Vagina (tissue), 2 donors: Measurements from ENCODE around the gene ETNK2. TPM values are rescaled to one million over a fixed set of nuclear protein-coding genes. Genes with fewer than 3 reads are reported as not detected.

Source experiments
- DNase-seq, 2 donors: peaks; one replicate each; pipeline ENCODE4 v3.0.0-alpha.2; 2017; ENCODE audit errors: extremely low spot score in 2 of 2
- H3K27ac ChIP-seq: fragments of 200-600 bp; sonication (generic); one replicate; pipeline ENCODE4 v1.5.1; 2019
- H3K27me3 ChIP-seq: fragments of 200-600 bp; sonication (generic); one replicate; pipeline ENCODE4 v1.5.1; 2019
- H3K36me3 ChIP-seq, 2 donors: fragments of 200-600 bp; sonication (generic); one replicate each; pipeline ENCODE4 v1.5.1; 2017 to 2019
- H3K4me1 ChIP-seq: fragments of 200-600 bp; sonication (generic); one replicate; pipeline ENCODE4 v1.5.1; 2019
- H3K4me3 ChIP-seq, 2 donors: fragments of 200-600 bp; sonication (generic); 1 replicate in 1 of 2; 2 replicates in 1 of 2; pipeline ENCODE4 v1.5.1; 2016 to 2019
- H3K9me3 ChIP-seq: fragments of 200-600 bp; sonication (generic); one replicate; pipeline ENCODE4 v1.5.1; 2019
- POLR2A ChIP-seq, 2 donors: fragments of 450-650 bp; IDR thresholded peaks; one replicate each; pipeline ENCODE4 v1.6.1; 2017; ENCODE audit warnings: antibody characterized with exemption in 2 of 2, mild to moderate bottlenecking in 2 of 2, moderate library complexity in 2 of 2
- POLR2AphosphoS5 ChIP-seq, 2 donors: sonication (generic); formaldehyde crosslinking; IDR thresholded peaks; one replicate each; pipeline ENCODE4 v1.9.0; 2017; ENCODE audit warnings: antibody characterized with exemption in 2 of 2, mild to moderate bottlenecking in 2 of 2, low read depth in 1 of 2; ENCODE audit not compliant: insufficient read depth in 1 of 2
- intact Hi-C: fragments of 100-400 bp; cut with DNase I; formaldehyde crosslinking; loops from one replicate; pipeline ENCODE4 v1.15.1; 2023
- total RNA-seq: library from RNA; depleted of rRNA; stranded (reverse); fragments of >200 nt; gene quantifications from one replicate; pipeline ENCODE4 v1.2.3, GENCODE V29; 2016
- TF ChIP-seq, protein P1 (sequence below), 3 experiments: fragments of 450-650 bp in 2 of 3; fragments of 200-600 bp in 1 of 3; sonication (generic) in 1 of 3; IDR thresholded peaks; one replicate each; pipeline ENCODE4 v1.5.1; 2017 to 2019; ENCODE audit warnings: antibody characterized with exemption in 3 of 3, mild to moderate bottlenecking in 2 of 3, moderate library complexity in 2 of 3

The ETNK2 gene
- total RNA-seq, 1 donor from 2014 or later = 30.9 TPM

DNA sequence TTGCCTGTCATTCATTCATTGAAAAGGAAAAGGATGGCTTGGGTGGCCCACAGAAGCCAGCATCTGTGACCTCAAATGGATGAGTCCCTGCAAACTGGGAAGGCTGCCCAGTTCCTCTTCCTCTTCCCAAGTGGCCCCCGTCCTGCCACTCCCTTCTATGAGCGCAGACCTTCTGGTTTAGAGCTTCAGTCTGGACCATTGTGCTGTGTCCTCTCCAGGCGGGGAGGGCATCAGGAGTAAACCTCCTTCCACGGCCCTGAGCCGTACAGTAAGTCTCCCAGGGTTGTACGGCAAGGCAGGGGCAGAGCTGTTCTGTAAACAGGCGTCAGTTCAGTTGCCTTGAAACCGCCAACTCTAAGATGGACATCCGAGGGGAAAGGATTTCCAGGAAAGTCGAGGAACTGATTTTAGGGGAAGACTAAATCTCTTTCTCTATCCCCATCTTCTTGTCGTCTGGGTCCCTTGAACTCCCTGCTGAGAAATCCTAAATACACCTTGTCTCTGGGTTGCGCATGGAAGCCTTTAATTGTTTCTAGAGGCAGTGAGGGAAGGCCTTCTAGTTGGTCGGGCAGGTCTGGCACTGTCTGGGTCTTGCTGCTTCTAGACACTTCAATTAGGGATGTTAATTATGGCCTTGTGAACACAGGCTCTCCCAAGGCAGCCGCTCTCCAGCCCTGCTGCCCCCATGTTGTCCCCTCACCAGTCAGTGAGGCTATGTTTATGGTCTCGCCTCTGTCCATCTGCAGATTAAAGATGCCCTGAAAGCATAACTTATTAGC, 56.8 kb downstream of the ETNK2 start:
- H3K27ac ChIP-seq = no peak overlapping the region
- DNase-seq = no peak
- intact Hi-C loops = no loop called here

DNA sequence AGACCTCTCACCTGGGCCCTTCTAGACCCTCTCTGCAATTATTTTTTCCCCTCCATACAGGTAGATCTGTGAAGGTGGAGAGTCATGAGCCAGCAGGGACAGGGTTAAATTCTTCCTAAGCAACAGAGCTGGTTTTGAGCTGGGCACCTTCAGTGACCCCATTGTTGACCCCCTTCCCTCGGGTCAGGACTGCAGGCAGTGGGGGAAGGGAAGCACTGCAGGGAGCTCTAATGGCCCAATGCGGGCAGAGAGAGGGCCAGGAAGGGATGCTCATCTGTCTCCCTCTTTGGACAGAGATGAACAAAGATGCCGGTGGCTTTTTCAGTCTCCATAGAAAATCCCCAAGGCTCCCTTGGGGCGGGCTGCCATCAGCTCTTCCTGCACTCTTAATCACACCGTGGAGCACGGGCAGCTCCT, 57.5 kb downstream of the ETNK2 start:
- no peak overlapping the region for H3K4me3 ChIP-seq
- no peaks in the 10 kb centered on the region for H3K27me3 ChIP-seq
- TF ChIP-seq POLR2A (IDR thresholded peaks at IDR 0.05) (no peak), POLR2AphosphoS5 (IDR thresholded peaks at IDR 0.05; ENCODE audit: insufficient read depth in 1 of 2, low read depth in 1 of 2) (no peak)
- TF ChIP-seq, protein P1, sequence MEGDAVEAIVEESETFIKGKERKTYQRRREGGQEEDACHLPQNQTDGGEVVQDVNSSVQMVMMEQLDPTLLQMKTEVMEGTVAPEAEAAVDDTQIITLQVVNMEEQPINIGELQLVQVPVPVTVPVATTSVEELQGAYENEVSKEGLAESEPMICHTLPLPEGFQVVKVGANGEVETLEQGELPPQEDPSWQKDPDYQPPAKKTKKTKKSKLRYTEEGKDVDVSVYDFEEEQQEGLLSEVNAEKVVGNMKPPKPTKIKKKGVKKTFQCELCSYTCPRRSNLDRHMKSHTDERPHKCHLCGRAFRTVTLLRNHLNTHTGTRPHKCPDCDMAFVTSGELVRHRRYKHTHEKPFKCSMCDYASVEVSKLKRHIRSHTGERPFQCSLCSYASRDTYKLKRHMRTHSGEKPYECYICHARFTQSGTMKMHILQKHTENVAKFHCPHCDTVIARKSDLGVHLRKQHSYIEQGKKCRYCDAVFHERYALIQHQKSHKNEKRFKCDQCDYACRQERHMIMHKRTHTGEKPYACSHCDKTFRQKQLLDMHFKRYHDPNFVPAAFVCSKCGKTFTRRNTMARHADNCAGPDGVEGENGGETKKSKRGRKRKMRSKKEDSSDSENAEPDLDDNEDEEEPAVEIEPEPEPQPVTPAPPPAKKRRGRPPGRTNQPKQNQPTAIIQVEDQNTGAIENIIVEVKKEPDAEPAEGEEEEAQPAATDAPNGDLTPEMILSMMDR (IDR thresholded peaks at IDR 0.05) = no peak
- DNase-seq = no peak
- no peak overlapping the region for H3K27ac ChIP-seq
- H3K9me3 ChIP-seq = no peaks in the 10 kb centered on the region
- peaks cover 77% of the 10 kb centered on the region for H3K4me1 ChIP-seq
- intact Hi-C loops = no loop called here
- H3K36me3 ChIP-seq = no peaks in the 10 kb centered on the region

More for the DNA sequence above, 56.8 kb downstream of the ETNK2 start:
- no peaks in the 10 kb centered on the region for H3K27me3 ChIP-seq
- H3K36me3 ChIP-seq = no peaks in the 10 kb centered on the region
- peaks cover 77% of the 10 kb centered on the region for H3K4me1 ChIP-seq
- TF ChIP-seq POLR2A (IDR thresholded peaks at IDR 0.05) (no peak), POLR2AphosphoS5 (IDR thresholded peaks at IDR 0.05; ENCODE audit: insufficient read depth in 1 of 2, low read depth in 1 of 2) (no peak)
- TF ChIP-seq, protein P1 (IDR thresholded peaks at IDR 0.05) = no peak
- no peak overlapping the region for H3K4me3 ChIP-seq
- H3K9me3 ChIP-seq = no peaks in the 10 kb centered on the region

DNA sequence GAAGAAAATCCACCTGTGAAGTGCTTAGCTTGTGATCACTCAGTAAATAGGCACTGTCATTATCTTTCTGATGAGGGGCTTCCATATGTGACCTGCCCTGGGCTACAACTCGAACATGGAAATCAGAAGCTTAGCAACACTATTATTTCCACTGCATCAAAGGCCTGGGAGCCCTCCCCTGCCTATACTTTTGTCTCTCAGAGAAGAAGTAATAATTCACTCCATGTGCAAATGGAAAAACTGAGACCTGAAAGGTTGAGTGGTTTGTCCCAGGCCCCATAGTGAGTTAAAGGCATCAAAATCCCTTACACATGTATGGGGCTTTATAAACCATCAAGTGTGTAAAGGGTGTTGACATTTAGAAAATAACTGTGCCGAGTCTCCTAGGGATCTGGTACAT, 58.1 kb downstream of the ETNK2 start:
- intact Hi-C loops = no loop called here
- TF ChIP-seq POLR2AphosphoS5 (IDR thresholded peaks at IDR 0.05; ENCODE audit: insufficient read depth in 1 of 2, low read depth in 1 of 2) (no peak), POLR2A (IDR thresholded peaks at IDR 0.05) (no peak)
- TF ChIP-seq, protein P1 (IDR thresholded peaks at IDR 0.05) = no peak
- DNase-seq = no peak
- Histone ChIP-seq H3K27me3 (no peaks in the 10 kb centered on the region), H3K9me3 (no peaks in the 10 kb centered on the region), H3K27ac (peak overlapping the region; percentile 40), H3K4me3 (no peak overlapping the region), H3K4me1 (peaks cover 75% of the 10 kb centered on the region), H3K36me3 (no peaks in the 10 kb centered on the region)

DNA sequence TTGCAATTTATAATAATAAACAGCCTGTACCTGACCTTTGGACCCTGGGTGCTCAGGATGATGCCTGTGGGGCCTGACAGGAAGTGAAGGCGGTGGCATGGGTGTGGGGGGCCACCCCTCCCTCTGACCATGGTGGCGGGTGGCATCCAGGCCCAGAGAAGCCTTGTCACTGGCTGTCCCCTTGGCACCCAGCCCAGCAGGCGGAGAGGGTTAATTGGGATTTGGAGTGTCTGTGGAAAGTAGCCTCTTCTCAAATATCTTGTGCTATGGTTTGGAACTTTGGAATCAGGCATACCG, 58.5 kb downstream of the ETNK2 start:
- H3K4me1 ChIP-seq = peaks cover 76% of the 10 kb centered on the region
- no peaks in the 10 kb centered on the region for H3K36me3 ChIP-seq
- H3K27me3 ChIP-seq = no peaks in the 10 kb centered on the region
- intact Hi-C loops = no loop called here
- peak overlapping the region; percentile 40 for H3K27ac ChIP-seq
- no peak for DNase-seq
- no peaks in the 10 kb centered on the region for H3K9me3 ChIP-seq
- H3K4me3 ChIP-seq = no peak overlapping the region
- TF ChIP-seq POLR2AphosphoS5 (IDR thresholded peaks at IDR 0.05; ENCODE audit: insufficient read depth in 1 of 2, low read depth in 1 of 2) (no peak), POLR2A (IDR thresholded peaks at IDR 0.05) (no peak)
- TF ChIP-seq, protein P1 (IDR thresholded peaks at IDR 0.05) = no peak

DNA sequence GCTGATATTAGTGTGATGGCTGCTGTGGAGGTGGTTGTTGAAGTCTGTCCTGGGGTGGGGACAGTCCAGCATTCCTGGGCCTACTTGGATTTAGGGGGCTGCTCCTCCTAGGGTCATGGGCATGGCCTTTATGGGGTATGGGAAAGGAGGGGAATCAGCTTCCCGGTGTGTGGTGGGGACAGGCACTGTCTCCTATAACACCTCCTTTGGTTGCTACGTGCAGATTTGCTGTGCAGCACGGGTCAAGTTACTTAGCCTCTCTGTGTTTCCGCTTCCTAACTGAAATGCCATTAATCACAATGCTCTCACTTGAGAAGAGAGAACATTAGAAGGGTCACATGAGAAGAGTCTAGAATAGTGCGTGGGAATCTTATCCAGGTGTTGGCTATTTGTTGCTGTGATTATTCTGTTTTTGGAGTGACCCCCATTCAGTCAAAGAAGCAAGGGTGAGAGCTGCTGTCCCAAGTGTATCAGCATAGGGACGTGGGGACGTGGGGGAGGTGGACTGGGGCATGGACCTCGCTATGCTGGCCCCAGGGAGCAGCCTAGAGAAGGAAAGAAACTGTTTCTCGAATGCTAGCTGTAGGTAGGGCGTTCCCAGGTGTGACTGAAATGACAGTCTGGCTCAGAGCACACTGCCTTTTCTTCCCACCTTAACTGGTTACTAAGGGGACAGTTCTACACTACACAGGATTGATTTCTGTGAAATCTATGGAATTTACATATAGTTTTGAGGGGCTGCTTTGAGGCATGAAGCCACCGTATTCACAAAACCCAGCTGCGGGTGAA, 59.0 kb downstream of the ETNK2 start:
- Histone ChIP-seq H3K36me3 (no peaks in the 10 kb centered on the region), H3K9me3 (no peaks in the 10 kb centered on the region), H3K27me3 (no peaks in the 10 kb centered on the region), H3K4me1 (peaks cover 81% of the 10 kb centered on the region), H3K4me3 (no peak overlapping the region), H3K27ac (peak overlapping the region; percentile 40)
- TF ChIP-seq POLR2A (IDR thresholded peaks at IDR 0.05) = no peak
- TF ChIP-seq, protein P1 (IDR thresholded peaks at IDR 0.05) = no peak
- TF ChIP-seq POLR2AphosphoS5 (IDR thresholded peaks at IDR 0.05; ENCODE audit: insufficient read depth in 1 of 2, low read depth in 1 of 2) = no peak
- DNase-seq = no peak
- intact Hi-C loops = no loop called here
